NCI-H774 (cell line): Measurements from ENCODE around the gene RAB5A.
"Not testable (repeated sequence)": the region's sequence is repeated elsewhere in the genome, so short reads cannot be mapped to it uniquely, and the experiment has no call there.

ENCODE experiments used
- DNase-seq: peaks from one replicate; lab custom pipeline; 2025; lab: John Stamatoyannopoulos, UW

RAB5A gene

GRCh38 chr3:20023623-20024405, 76.9 kb downstream of the RAB5A start:
- DNase-seq, result no peak

DNA sequence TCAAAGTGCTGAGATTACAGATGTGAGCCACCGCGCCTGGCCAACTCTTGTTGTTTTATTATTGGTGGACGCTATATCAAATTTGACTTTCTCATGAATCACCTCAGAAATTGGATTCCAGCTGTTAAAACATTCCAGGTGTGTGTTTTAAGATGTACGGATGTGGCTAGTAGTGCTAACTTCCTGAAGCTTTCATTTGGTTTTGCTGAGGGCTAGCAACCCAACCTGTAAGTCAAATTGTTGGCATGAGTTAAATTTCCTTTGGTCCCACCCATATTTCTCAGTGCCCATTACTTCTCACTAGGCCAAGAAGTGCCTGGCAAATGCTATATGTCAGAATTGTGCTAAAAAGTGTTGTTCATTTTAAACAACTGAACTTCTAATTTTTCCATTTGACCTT, 80.2 kb downstream of the RAB5A start:
- DNase-seq, result no peak

DNA sequence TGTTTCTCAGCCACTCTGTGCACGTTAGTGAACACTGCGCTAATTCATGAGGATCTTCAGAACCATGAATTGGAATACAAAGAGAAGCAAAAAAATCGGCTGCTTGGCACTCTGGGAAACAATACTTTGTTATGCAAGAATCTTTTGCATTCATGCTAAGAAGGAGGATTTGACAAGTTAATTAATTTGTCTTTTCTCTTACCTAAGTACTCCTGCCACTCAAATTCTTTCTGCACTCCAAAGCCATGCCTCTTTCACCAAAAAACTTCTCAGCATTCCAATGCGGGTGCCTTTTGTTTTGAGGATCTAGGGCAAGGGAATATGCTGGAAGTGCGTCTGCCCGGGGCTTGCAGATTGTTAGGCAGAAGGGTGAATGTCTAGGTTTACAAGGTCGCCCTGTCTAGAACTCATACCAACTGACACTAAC, 82.0 kb downstream of the RAB5A start:
- no peak for DNase-seq

- not testable (repeated sequence) for DNase-seq
These were observed 85.0 kb downstream of the RAB5A start for GRCh38 chr3:20031939-20032338.
